CD4-positive, alpha-beta T cell treated with Interleukin-17A for 4 hours (primary cell): ENCODE data around the gene GRID1.

Experiments used
- DNase-seq: peaks from one replicate; pipeline ENCODE4 v3.0.0-alpha.2; 2020; ENCODE audit warnings: mixed read lengths

GRID1 gene

DNA sequence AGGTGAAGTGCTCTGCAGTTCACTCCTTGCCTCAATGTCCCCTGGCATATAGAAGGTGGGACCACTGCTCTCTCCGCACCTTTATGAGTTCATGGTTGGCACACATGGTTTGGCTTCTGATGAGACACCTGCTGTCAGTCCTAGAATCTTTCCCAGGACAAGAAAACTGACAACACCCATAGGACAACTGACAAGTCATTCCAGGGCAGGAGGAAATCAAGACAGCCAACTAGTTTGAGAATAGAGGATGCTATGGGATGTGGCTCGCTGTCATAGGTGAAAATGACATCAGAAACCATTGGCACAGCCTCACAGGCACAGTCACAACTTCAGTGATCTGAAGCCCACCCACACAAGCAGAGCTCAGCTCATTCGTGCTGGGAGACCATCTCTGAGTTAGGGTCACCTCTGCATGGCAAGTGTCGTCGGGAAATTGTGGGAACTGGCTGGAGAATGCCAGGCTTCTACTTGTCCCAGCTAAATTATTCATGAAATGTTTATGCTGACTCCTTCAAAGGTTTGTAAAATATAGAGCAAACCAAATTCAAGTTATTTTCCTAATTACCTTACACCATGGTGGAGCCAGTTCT is 762.4 kb downstream of the GRID1 start:
- no peak for DNase-seq

DNA sequence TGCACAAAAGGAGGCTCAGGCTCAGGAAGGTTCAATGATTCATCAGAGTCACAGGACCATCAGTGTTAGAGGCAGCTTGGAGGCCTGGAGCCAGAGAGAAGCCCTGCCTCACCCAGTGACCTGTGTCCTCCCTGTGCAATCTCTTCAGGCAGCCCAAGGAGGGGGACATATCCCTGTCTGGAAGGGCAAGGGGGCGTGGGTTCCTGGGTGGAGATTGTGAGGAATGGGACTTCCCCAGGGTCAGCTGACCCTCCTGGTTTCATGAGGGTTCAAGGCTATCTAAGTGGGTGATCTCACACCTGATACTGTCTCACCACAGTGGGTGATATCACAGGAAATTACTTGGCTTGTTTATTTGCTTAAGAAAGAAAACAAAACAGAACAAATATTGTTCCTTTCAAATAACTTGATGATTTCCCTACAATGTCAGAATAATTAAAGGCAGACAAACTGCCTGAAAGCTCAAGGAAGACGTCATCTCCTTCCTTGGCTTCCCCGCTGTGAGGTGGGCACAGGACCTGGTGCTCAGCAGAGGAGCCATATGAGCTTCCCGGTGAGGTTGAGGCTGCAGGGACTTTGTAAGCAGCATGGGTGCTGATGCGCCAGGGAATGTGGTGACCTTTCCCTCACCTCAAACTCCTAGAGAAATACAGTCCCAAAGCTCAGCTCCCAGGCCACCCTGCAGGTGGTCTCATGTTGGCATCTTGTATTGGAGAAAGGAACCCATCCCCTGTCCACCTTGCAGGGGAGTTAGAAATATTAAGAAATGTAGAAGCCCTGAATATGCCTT is 763.2 kb downstream of the GRID1 start:
- peak; percentile 16 for DNase-seq

DNA sequence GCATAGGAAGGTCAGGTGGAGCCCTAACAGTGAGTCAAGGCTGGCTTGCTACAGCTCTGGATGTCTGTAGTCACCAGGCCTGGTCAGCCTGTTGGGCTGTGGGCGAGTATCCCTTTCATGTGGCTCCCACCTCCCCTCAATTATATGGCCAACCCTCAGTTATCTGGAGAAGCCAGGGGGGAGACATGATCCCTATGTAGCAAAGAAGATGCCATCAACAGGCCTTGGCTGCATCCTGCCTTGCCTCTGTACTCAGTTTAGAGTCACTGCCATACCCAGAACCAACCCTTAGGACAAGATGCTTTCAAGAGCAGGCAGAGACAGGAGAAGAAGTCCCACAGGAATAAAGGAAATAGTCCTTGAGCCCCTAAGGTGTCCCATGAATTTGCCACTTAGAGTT is 763.9 kb downstream of the GRID1 start:
- DNase-seq, result no peak

DNA sequence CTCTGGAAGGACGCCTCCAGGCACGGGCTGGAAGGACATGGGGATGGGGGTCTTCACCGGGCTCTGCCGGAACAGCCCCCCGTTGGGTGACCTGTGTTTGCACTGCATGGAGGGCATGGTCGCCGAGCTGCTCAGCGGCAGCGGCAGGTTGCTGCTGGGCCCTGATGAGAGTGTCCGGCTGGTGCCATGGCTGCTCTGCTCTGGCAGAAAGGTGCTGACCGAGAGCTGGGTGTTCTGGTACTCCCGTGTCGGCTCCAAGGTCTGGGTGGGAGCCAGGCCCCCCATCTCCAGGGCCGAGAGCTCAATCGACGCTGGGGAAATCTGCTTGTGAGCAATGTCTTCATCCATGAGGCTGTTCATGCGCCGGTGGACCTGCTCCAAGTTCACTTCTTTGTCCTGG is 764.3 kb downstream of the GRID1 start:
- no peak for DNase-seq

DNA sequence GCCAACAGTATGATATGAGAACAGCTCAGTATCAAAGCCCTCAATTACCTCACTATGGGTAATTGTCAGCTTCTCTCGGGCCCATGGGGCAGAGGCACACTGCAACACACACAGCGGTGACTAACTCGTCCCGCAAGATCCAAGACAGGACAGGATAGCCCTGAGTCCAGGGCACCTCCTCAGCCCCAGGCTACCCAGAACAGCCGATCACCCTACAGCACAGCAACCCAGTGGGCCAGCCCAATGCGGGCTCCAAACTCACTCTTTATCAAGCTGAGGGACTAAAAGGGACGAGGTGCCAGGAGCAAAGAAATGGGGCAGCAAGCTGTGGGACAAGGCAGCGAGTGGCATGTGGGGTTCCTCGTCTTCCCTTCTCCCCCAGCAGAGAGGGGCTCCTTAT is 765.1 kb downstream of the GRID1 start:
- DNase-seq, result no peak

DNA sequence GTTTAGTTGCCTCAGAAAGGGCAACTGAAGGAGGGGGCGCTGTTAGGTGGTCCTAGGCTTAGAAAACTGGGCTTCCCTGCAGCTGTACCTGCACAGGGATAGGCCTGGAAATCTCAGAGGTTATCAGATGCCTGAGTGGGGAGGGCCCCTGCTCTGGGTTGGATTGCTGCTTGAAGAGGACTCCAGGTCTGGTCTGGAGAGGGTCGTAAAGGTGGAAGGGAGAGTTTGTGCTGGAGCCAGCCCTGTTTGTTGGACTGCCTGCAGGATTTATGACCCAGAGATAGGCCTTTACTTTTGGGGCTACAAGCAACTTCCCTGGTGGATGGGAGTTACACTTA is 765.9 kb downstream of the GRID1 start:
- no peak for DNase-seq

DNA sequence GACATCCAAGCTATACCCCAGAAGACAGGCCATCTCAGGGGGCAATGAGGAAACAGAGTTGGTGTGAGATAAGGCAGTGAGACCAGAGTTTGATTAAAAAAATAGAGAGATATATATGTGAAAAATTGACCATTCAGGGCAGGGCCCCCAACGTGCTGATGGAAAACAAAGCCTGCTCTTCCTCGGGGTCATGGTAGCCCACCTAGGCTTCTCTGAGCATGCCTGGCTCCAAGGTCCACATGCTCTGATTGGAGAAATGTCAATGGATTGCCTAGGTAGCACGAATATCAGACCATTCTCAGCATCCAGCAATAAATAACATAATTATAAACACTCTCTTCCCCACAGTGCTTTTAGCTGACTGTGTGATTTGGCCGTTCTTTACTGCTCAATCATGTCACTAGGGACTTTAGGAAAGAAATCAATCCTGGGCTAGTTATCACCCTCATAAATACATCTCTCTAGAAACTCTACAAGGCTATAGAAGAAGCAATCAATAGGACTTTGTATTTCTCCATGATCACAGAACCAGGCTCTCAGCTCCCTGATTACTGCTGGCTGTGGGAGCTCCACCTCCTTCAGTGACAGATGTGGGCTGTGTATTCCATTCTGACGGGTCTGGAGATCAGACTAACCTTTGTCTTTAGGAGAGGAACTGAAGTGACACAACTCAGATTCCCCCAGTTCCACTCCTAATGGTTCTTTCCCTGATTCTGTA is 766.4 kb downstream of the GRID1 start:
- no peak for DNase-seq

DNA sequence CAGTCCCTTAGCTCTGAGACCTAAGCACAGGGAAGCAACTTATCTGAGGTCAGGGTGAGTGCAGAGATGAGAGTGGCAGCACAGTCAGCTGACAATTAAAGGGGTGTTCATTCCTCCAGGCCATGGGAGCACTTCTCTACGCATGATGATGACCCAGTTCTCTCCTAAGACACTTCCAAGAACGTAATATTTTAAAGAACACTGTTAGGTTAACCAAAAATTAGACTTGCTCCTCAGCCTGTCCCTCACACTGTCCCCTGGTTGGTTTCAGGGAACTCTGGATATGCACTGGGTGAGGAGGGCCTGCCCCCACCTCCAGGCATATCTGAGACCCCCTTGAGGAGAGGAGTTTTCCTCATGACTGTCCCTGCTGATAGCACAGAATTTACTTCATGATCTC is 767.5 kb downstream of the GRID1 start:
- DNase-seq, result no peak

DNA sequence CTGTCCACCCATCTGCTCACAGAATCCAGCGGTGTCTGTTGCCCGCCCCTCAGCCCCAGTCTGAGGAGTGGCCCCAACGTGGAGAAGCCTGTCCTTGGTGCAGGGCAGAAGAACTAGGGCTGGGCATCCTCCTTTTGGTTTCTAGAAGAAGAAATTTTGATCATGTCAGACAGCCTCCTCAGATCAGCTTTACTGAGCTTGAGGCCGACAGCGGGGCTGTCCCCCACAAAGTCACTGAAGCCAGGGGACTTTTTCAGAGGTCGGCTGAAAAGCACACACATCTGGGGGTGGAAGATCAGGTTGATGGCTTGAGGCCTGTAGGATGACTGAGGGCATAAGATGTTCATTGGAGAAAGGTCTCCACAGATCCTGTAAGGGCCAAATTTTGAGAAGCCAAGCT is 767.9 kb downstream of the GRID1 start:
- DNase-seq, result no peak

DNA sequence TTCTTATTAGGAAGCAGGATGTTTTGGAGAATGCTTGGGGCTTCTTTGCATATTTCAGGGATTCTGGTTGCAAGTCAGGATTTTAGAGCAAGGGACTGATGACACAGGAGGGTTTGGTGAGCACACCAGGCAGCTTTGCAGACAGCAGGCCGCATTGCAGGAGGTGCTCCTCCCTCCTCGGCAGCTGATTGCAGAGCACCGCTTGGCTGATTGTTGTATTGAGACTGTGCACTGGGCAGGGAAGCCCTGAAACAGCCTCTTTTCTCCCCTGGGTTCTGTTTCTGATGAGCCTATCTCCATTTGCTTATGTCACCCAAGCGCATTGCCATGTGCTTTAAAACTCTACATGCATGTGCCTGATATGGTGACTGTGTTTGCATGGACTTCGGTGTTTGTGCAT is 769.6 kb downstream of the GRID1 start:
- DNase-seq, result no peak

DNA sequence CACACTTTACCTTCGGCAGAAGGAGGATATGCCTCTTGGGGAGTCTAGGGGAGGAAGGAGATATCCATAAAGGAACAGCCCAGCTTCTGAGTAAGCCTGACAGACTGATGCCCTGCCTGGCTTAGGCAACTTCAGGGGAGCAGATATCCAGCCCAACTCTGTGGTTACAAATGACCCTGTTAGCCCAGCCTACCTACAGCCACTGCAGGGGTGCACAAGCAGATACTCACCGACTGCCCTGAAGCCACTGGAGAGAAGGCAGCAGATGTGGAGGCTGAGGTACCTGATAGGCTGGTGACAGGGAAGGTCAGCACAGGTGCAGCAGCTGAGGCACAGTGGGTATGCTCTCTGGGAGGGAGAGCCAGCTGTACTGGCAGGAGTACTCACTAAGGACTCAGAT is 770.2 kb downstream of the GRID1 start:
- DNase-seq, result no peak

DNA sequence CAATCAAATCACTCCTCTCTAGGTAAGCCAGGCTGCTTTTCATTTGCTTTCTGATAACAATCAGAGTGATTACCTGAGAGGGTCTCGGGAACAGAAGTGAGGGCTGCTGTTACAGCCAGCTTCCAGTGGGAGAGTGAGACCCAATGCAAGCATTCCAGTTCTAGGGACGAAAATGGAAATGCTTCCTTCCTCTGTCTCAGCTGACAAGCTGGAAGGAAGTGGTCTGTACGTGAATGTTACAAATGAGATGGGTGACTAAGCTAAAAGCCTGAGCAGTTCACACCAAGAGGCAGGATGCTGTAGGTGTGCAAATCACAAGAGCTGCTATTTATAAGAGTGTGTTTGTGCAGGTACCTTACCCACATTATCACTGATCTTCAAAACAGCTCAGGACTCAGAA is 772.4 kb downstream of the GRID1 start:
- DNase-seq, result no peak

DNA sequence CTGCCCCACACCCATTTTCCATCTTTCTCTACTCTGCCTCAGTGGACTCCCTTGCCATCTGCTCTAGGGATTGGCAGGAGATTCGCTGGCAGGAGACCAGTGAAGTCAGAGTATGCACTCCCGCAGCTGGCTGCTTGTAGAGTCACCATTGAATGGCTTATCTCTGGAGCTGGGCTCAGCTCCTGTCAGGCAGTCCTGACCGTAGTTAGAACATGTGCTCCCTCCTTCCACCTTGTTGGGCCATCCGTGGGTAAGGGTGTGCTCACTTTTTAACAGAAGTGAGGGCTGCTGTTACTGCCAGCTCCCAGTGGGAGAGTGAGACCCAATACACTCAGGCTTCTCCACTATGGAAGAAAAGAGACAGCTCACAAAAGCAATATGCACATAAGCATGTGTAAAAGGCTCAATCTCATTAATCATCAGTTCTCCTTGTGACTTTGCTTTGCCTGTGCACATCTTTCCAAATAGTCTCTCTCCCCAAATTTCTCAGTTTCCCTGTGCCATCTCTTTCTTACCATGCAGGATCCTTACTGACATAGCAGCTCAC is 773.3 kb downstream of the GRID1 start:
- no peak for DNase-seq

DNA sequence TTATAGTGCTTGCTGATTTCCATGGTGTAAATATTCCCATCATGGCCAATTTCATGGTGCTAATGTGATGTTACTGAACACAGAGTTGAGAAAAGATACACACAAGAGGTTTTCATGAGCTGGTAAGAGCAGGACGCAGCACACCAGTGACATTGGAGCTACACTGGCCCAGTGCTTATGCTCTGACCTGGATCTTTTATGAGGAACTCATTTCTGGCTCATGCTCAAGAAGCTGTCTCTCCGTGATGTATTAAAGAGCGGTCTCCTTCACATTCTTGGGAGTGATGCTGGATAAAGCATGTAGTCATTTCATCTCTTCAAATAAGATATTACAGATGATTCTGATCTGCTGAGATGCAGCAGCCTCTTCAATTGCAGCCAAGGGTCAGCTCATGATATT is 785.2 kb downstream of the GRID1 start:
- DNase-seq, result no peak

DNA sequence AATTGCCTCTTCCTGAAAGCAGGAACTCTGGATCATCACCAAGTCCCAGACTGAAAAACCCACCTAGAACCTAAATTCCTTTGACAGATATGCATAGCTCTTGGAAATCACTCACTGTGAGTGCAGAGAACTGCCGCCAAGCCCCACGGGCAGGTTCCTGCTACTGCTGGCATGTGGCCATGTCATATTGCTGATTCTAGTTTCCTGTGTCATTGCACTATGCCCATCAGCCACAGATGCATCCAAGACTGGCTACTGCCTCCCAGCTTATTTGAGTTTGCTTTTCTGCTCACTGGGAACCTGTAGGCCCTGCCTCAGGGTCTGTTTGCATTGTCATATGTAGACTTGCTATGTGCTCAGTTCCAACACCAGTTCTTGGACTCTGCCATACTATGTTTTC is 786.0 kb downstream of the GRID1 start:
- DNase-seq, result no peak

DNA sequence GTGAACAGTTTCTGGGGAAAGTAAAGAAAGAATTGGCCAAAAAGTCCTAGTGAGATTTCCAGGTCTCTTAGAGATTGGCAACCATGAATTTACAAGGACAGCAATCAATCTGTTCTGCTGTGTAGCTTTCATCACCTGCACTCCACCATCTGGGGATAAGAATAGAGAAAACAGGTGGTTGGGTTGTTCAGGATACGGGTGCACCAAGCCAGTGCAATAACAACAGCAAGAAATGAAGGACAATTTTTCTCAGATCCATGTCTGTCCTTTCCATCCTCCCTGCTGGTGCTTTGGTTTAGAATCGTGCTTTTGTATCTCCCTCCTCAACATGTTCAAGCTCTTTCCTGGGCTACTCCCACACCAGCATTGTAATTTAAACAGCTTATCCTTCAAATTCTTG is 787.7 kb downstream of the GRID1 start:
- DNase-seq, result no peak

DNA sequence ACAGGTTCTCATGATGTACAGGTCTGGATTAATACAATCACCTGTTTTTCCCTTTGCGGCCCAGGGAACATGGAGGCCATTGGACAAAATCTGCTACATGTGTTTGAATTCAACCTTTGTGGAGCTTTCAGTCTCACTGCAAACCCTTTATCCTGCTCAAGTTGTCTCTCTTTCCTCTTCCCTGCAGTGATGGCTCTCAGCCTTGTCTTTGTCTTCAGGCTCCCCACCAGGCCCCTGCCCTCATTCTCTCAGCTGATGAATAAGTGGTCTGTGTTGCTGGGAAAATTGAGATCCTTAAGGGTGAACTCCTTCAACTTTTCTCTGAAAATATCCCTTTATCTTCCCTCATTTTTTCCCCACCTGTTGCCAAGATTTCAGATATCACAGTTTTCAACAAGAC is 791.2 kb downstream of the GRID1 start:
- DNase-seq, result no peak

DNA sequence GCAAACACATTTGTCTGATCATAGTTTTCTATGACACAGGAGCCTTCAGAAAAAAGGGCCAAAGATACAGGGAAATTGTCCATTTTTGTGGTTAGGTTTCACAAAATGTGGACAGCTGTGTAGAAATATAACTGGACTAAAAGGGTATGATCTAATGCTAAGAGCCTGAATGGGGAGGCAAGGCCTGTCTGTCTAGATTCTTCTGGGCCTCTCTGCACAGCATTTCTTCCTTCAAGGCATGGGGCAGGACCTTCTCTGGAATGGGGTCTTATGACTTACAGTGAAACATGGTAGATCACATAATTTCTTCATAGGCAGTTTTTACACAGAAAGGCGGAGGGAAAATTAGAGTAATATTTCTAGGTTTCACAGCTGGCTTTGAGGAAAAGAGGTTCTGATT is 795.7 kb downstream of the GRID1 start:
- DNase-seq, result no peak

DNA sequence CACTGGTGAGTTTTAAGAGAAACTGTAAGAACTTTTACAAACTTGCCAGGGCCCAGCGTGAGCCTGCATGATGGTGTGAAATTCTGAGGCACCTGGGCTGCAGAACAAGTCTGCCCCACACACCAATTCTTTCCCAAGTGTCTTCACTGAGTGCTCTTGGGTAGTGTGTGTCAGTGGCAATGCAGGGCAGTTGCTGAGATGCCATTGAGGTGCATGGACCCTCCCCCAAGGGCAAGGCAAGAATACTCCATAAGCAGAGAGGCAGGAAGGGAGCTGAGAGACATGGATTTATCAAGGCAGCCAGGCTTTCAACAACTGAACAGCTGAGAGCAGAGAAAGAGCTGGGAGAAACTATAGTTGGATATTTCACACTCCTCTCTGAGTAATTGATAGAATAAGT is 801.2 kb downstream of the GRID1 start:
- DNase-seq, result no peak

DNA sequence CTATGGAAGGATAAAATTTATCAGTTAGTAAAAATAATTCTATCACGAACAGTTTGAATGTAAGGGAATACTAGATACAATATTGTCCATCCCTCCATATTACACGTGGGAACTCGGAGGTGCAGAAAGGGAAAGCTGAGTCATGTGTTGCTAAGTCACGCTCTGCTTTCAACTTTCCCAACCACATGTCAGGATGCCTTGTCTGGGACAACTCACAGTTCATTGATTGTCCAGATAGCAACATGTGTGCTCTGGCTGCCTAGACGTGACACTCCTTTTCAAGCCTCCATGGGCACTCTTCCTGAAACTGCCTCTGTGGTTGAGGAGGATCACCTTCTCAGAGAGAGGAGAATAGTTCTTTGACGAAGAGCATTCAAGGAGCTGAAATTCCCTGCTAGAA is 808.1 kb downstream of the GRID1 start:
- DNase-seq, result no peak

DNA sequence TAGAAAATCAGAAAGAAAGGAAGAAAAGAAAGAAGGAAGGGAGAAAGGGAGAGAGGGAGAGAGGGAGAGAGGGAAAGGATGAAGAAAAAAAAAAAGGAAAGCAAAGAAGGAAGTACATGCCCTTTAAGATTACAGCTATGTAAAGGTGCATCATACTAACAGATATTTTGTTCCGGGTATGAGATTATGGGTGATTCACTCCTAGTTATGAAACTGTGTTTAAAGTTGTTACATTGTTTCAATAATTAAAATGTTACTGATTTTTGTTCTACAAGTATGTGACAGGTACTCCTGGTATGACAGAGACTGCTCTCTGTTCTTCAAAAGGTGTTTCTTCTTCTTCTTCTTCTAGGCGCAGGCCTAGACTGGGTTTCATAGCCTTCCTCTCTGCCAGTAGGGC is 808.9 kb downstream of the GRID1 start:
- DNase-seq, result no peak

DNA sequence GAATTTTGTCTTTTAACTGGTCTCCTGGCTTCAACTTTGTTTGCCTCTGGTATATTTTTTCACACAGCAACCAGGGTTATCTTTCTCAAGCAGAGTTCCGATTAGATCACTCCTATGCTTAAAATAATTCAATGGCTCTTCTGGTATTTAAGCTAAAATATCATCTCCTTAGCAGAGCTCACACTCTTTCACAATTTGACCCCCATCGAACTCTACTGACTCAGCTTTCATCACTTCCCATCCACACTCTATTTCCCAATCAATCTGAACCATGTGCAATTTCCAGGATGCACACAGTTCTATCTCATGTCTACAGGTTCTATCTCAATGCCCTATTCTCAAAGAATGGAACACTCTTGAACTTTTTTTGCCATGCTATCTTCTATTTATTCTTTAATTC is 809.5 kb downstream of the GRID1 start:
- no peak for DNase-seq
